ENCODE data around the gene RBBP8NL.

Gene RBBP8NL

GRCh38 chr20:62427172-62428001, at the start of gene RBBP8NL:
TSS of gene RBBP8NL (minus strand) at chr20:62427539. CDS start at chr20:62419647, 7,892 bp downstream.
- DNase-seq, result no peak

GRCh38 chr20:62476056-62476838, 48.9 kb upstream of the RBBP8NL start:
- no peak for DNase-seq

GRCh38 chr20:62475772-62476055, 48.4 kb upstream of the RBBP8NL start, which contains the start of gene GATA5:
TSS of gene GATA5 (minus strand) at chr20:62475995. CDS start at chr20:62475521, 474 bp downstream.
- no peak for DNase-seq

GRCh38 chr20:62475027-62475771, 47.9 kb upstream of the RBBP8NL start:
- DNase-seq, result no peak

- DNase-seq, result no peak
Observed at GRCh38 chr20:62474604-62475026, 47.3 kb upstream of the RBBP8NL start.

- DNase-seq, result no peak
Observed at GRCh38 chr20:62473717-62474603, 46.6 kb upstream of the RBBP8NL start.

GRCh38 chr20:62472941-62473585, 45.7 kb upstream of the RBBP8NL start:
- DNase-seq, result no peak

GRCh38 chr20:62472138-62472940, 45.0 kb upstream of the RBBP8NL start:
- no peak for DNase-seq

- no peak for DNase-seq
Observed at GRCh38 chr20:62470459-62470858, 43.1 kb upstream of the RBBP8NL start.

GRCh38 chr20:62470001-62470400, 42.7 kb upstream of the RBBP8NL start:
- DNase-seq, result no peak

GRCh38 chr20:62469352-62469751, 42.0 kb upstream of the RBBP8NL start:
- DNase-seq, result no peak

- DNase-seq, result no peak
Observed at GRCh38 chr20:62466806-62467537, 39.6 kb upstream of the RBBP8NL start.

- DNase-seq, result no peak
Observed at GRCh38 chr20:62466072-62466760, 38.9 kb upstream of the RBBP8NL start.

GRCh38 chr20:62464990-62465389, 37.7 kb upstream of the RBBP8NL start:
- DNase-seq, result no peak

- DNase-seq, result no peak
Observed at GRCh38 chr20:62464425-62464770, 37.1 kb upstream of the RBBP8NL start.

GRCh38 chr20:62463651-62464424, 36.5 kb upstream of the RBBP8NL start:
- DNase-seq, result no peak

- DNase-seq, result no peak
Observed at GRCh38 chr20:62462976-62463592, 35.7 kb upstream of the RBBP8NL start.

- DNase-seq, result no peak
Observed at GRCh38 chr20:62461834-62462233, 34.5 kb upstream of the RBBP8NL start.

Data from stimulated activated CD4-positive, alpha-beta T cell treated with anti-CD3 and anti-CD28 coated beads, Interleukin-1b, Interleukin-23, amount 100 ng/mL, for 48 hours (primary cell).